HG02610 (cell line): Measurements from ENCODE around the gene C1orf174.
"Not testable (repeated sequence)": the region's sequence is repeated elsewhere in the genome, so short reads cannot be mapped to it uniquely, and the experiment has no call there.

ENCODE experiments used
- ATAC-seq: cut with Tn5 transposase; IDR thresholded peaks from one replicate; pipeline ENCODE4 v1.9.1; 2021; ENCODE audit warnings: mild to moderate bottlenecking, moderate library complexity; ENCODE audit not compliant: unreplicated experiment

C1orf174 gene

GRCh38 chr1:3926956-3927355, 26.9 kb upstream of the C1orf174 start:
- ATAC-seq = no peak

- no peak for ATAC-seq
Observed at GRCh38 chr1:3925762-3926161, 25.7 kb upstream of the C1orf174 start.

- ATAC-seq = no peak
Observed at GRCh38 chr1:3925256-3925655, 25.2 kb upstream of the C1orf174 start.

GRCh38 chr1:3924825-3925220, 24.8 kb upstream of the C1orf174 start:
- ATAC-seq = no peak

GRCh38 chr1:3924186-3924824, 24.2 kb upstream of the C1orf174 start:
- no peak for ATAC-seq

GRCh38 chr1:3923378-3924185, 23.5 kb upstream of the C1orf174 start:
- no peak for ATAC-seq

GRCh38 chr1:3922851-3923250, 22.8 kb upstream of the C1orf174 start:
- no peak for ATAC-seq

GRCh38 chr1:3922201-3922725, 22.2 kb upstream of the C1orf174 start:
- no peak for ATAC-seq

- ATAC-seq = no peak
Observed at GRCh38 chr1:3921765-3922164, 21.7 kb upstream of the C1orf174 start.

- no peak for ATAC-seq
Observed at GRCh38 chr1:3919706-3920105, 19.6 kb upstream of the C1orf174 start.

GRCh38 chr1:3918966-3919611, 19.0 kb upstream of the C1orf174 start:
- ATAC-seq = no peak

- not testable (repeated sequence) for ATAC-seq
Observed at GRCh38 chr1:3918359-3918758, 18.3 kb upstream of the C1orf174 start.

- ATAC-seq = no peak
Observed at GRCh38 chr1:3917761-3918160, 17.7 kb upstream of the C1orf174 start.

GRCh38 chr1:3915551-3916121, 15.6 kb upstream of the C1orf174 start:
- no peak for ATAC-seq

GRCh38 chr1:3914911-3915310, 14.8 kb upstream of the C1orf174 start:
- no peak for ATAC-seq

GRCh38 chr1:3914331-3914851, 14.3 kb upstream of the C1orf174 start:
- ATAC-seq = no peak

GRCh38 chr1:3912809-3913685, 13.0 kb upstream of the C1orf174 start:
- no peak for ATAC-seq

GRCh38 chr1:3911981-3912808, 12.1 kb upstream of the C1orf174 start:
- no peak for ATAC-seq
